Head of caudate nucleus (tissue), 42 donors: Measurements from ENCODE around the gene C4orf50.
A peak's percentile ranks its signal among the peaks of the same experiment; 100 is the strongest.

Experiments used
- DNase-seq, 42 donors: peaks; one replicate each; pipeline versions ENCODE4 v3.0.0 to v3.0.0-alpha.2; 2020 to 2021; ENCODE audit warnings: mixed read lengths in 7 of 42
- intact Hi-C: fragments of 100-400 bp; cut with DNase I; formaldehyde crosslinking; loops from one replicate; pipeline ENCODE4 v1.15.0; 2022

Gene C4orf50

GRCh38 chr4:5919044-5919443 is 99.2 kb downstream of the C4orf50 start:
- no peak for DNase-seq
- intact Hi-C loops = no loop called here

- DNase-seq = no peak
- intact Hi-C loops = no loop called here
Measured at GRCh38 chr4:5918331-5918985, 99.8 kb downstream of the C4orf50 start.

GRCh38 chr4:5917672-5918071 is 100.6 kb downstream of the C4orf50 start:
- intact Hi-C loops = no loop called here
- no peak for DNase-seq

GRCh38 chr4:5916229-5916628 is 102.0 kb downstream of the C4orf50 start:
- intact Hi-C loops = no loop called here
- no peak for DNase-seq

- DNase-seq = peak in 1 of 42 donors; percentile 2
- intact Hi-C loops = no loop called here
Measured at GRCh38 chr4:5913454-5913853, 104.8 kb downstream of the C4orf50 start.

- intact Hi-C loops = no loop called here
- no peak for DNase-seq
Measured at GRCh38 chr4:5912614-5913019, 105.6 kb downstream of the C4orf50 start.

- intact Hi-C loops = no loop called here
- DNase-seq = no peak
Measured at GRCh38 chr4:5908876-5909427, 109.3 kb downstream of the C4orf50 start.

GRCh38 chr4:5906191-5906590 is 112.0 kb downstream of the C4orf50 start:
- DNase-seq = no peak
- intact Hi-C loops = no loop called here

GRCh38 chr4:5905714-5906113 is 112.5 kb downstream of the C4orf50 start:
- intact Hi-C loops = no loop called here
- no peak for DNase-seq

- peak in 22 of 42 donors; percentile 37 to 88 (median 61) for DNase-seq
- intact Hi-C loops = no loop called here
Measured at GRCh38 chr4:5900844-5901243, 117.4 kb downstream of the C4orf50 start.

- no peak for DNase-seq
- intact Hi-C loops = no loop called here
Measured at GRCh38 chr4:5899881-5900280, 118.3 kb downstream of the C4orf50 start.

GRCh38 chr4:5899396-5899795 is 118.8 kb downstream of the C4orf50 start:
- intact Hi-C loops = no loop called here
- DNase-seq = no peak

GRCh38 chr4:5897674-5898073 is 120.6 kb downstream of the C4orf50 start:
- DNase-seq = no peak
- intact Hi-C loops = no loop called here

GRCh38 chr4:5895287-5895686 is 122.9 kb downstream of the C4orf50 start:
- intact Hi-C loops = no loop called here
- DNase-seq = no peak

GRCh38 chr4:5894266-5894665 is 124.0 kb downstream of the C4orf50 start:
- DNase-seq = no peak
- intact Hi-C loops = no loop called here

- no peak for DNase-seq
- intact Hi-C loops = no loop called here
Measured at GRCh38 chr4:5893591-5893990, 124.6 kb downstream of the C4orf50 start.

GRCh38 chr4:5893004-5893580 is 125.1 kb downstream of the C4orf50 start, which contains the start of gene CRMP1:
CRMP1 (minus strand) TSS chr4:5893086; CDS start chr4:5892969, 117 bp downstream.
- intact Hi-C loops = no loop called here
- DNase-seq = peak in 30 of 42 donors; percentile 28 to 81 (median 56)

- no peak for DNase-seq
- intact Hi-C loops = no loop called here
Measured at GRCh38 chr4:5892323-5893003, 125.8 kb downstream of the C4orf50 start.

GRCh38 chr4:5891563-5892322 is 126.5 kb downstream of the C4orf50 start:
- no peak for DNase-seq
- intact Hi-C loops = no loop called here
